Neural crest cell (in vitro differentiated cells): ENCODE data around the gene RPS21. TPM values are rescaled to one million over a fixed set of nuclear protein-coding genes. Genes with fewer than 3 reads are reported as not detected.

Source experiments
- DNase-seq: peaks from one replicate; pipeline ENCODE4 v3.0.0; 2021; ENCODE audit warnings: low read depth, mixed read lengths, low spot score
- H3K27ac Mint-ChIP-seq: one replicate; pipeline ENCODE4 v1.8.0; 2021; ENCODE audit warnings: mild to moderate bottlenecking, mixed read lengths; ENCODE audit not compliant: unreplicated experiment
- H3K27me3 Mint-ChIP-seq: 2 replicates; pipeline ENCODE4 v1.8.0; 2021; ENCODE audit warnings: low read depth, mild to moderate bottlenecking, mixed read lengths
- H3K36me3 Mint-ChIP-seq: 2 replicates; pipeline ENCODE4 v1.8.0; 2021; ENCODE audit warnings: low read depth, mild to moderate bottlenecking, mixed read lengths
- H3K4me1 Mint-ChIP-seq: 2 replicates; pipeline ENCODE4 v1.8.0; 2021; ENCODE audit warnings: mixed read lengths
- H3K4me3 Mint-ChIP-seq: one replicate; pipeline ENCODE4 v1.8.0; 2021; ENCODE audit warnings: mild to moderate bottlenecking, mixed read lengths
- H3K9me3 Mint-ChIP-seq: 2 replicates; pipeline ENCODE4 v1.8.0; 2021; ENCODE audit warnings: mixed read lengths
- CTCF ChIP-seq: fragments of 200-600 bp; sonication (generic); conservative IDR thresholded peaks from 2 replicates; pipeline ENCODE4 v1.5.0; 2021; ENCODE audit warnings: antibody characterized with exemption, mild to moderate bottlenecking
- total RNA-seq: library from RNA; stranded (reverse); gene quantifications from 2 replicates; pipeline ENCODE4 v1.2.1, GENCODE V29; 2021

RPS21 gene
- total RNA-seq, 1 donor from 2014 or later, result 1,312 TPM

- Mint-ChIP-seq H3K36me3 (peaks cover 12% of the 10 kb centered on the region), H3K27me3 (no peaks in the 10 kb centered on the region), H3K9me3 (peaks cover 3% of the 10 kb centered on the region), H3K4me3 (no peak overlapping the region), H3K4me1 (peaks cover 3% of the 10 kb centered on the region), H3K27ac (no peak overlapping the region)
- no peak for TF ChIP-seq CTCF
- no peak for DNase-seq
These were observed 42.8 kb upstream of the RPS21 start for GRCh38 chr20:62344092-62344491.

GRCh38 chr20:62344782-62345181 lies 42.1 kb upstream of the RPS21 start:
- no peak overlapping the region for H3K27ac Mint-ChIP-seq
- H3K4me1 Mint-ChIP-seq, result peaks cover 6% of the 10 kb centered on the region
- no peaks in the 10 kb centered on the region for H3K27me3 Mint-ChIP-seq
- peaks cover 6% of the 10 kb centered on the region for H3K9me3 Mint-ChIP-seq
- peaks cover 11% of the 10 kb centered on the region for H3K36me3 Mint-ChIP-seq
- no peak overlapping the region for H3K4me3 Mint-ChIP-seq
- TF ChIP-seq CTCF, result no peak
- DNase-seq, result no peak

- H3K9me3 Mint-ChIP-seq, result peaks cover 6% of the 10 kb centered on the region
- no peak overlapping the region for H3K4me3 Mint-ChIP-seq
- H3K27me3 Mint-ChIP-seq, result no peaks in the 10 kb centered on the region
- peaks cover 3% of the 10 kb centered on the region for H3K4me1 Mint-ChIP-seq
- DNase-seq, result no peak
- no peak for TF ChIP-seq CTCF
- H3K36me3 Mint-ChIP-seq, result peaks cover 8% of the 10 kb centered on the region
- no peak overlapping the region for H3K27ac Mint-ChIP-seq
These were observed 41.1 kb upstream of the RPS21 start for GRCh38 chr20:62345681-62346370.

- H3K36me3 Mint-ChIP-seq, result peaks cover 8% of the 10 kb centered on the region
- H3K4me1 Mint-ChIP-seq, result peaks cover 3% of the 10 kb centered on the region
These were observed 40.3 kb upstream of the RPS21 start for GRCh38 chr20:62346398-62347150.

GRCh38 chr20:62347151-62347404 lies 39.8 kb upstream of the RPS21 start:
- no peak for DNase-seq
- Mint-ChIP-seq H3K27ac (no peak overlapping the region), H3K4me1 (peaks cover 3% of the 10 kb centered on the region), H3K27me3 (no peaks in the 10 kb centered on the region), H3K9me3 (peaks cover 6% of the 10 kb centered on the region), H3K4me3 (no peak overlapping the region), H3K36me3 (peaks cover 8% of the 10 kb centered on the region)
- no peak for TF ChIP-seq CTCF

More at GRCh38 chr20:62346398-62347150, 40.3 kb upstream of the RPS21 start:
- no peak overlapping the region for H3K27ac Mint-ChIP-seq
- no peaks in the 10 kb centered on the region for H3K27me3 Mint-ChIP-seq
- peaks cover 6% of the 10 kb centered on the region for H3K9me3 Mint-ChIP-seq
- DNase-seq, result no peak
- TF ChIP-seq CTCF, result no peak
- no peak overlapping the region for H3K4me3 Mint-ChIP-seq
